K562 (cell line): ENCODE measurements around the gene AGPAT3. TPM values are rescaled to one million over a fixed set of nuclear protein-coding genes. Genes with fewer than 3 reads are reported as not detected.

Experiments
- ATF1 ChIP-seq, 2 experiments: fragments of 450-650 bp in 1 of 2; IDR thresholded peaks; 2 replicates each; pipeline ENCODE4 v1.6.1; 2016; ENCODE audit warnings: missing compliant biosample characterization in 1 of 2, missing genetic modification characterization in 1 of 2
- CTBP1 ChIP-seq: fragments of 450-650 bp; IDR thresholded peaks from 2 replicates; pipeline ENCODE4 v1.6.1; 2016; ENCODE audit warnings: borderline replicate concordance
- DPF2 ChIP-seq: fragments of 450-650 bp; IDR thresholded peaks from 2 replicates; pipeline ENCODE4 v1.6.1; 2016
- ELK1 ChIP-seq: sonication (generic); formaldehyde crosslinking; IDR thresholded peaks from 2 replicates; pipeline ENCODE4 v1.8.1; 2022; ENCODE audit warnings: missing genetic modification reagents
- LEF1 ChIP-seq: fragments of 450-650 bp; IDR thresholded peaks from 2 replicates; pipeline ENCODE4 v1.6.1; 2016; ENCODE audit warnings: mild to moderate bottlenecking
- MNT ChIP-seq, 2 experiments: fragments of 450-650 bp; conservative IDR thresholded peaks; 2 replicates each; pipeline ENCODE4 v1.6.1; 2017; ENCODE audit warnings: mild to moderate bottlenecking in 2 of 2, moderate library complexity in 2 of 2
- MTF1 ChIP-seq: fragments of 250-450 bp; sonication (Bioruptor Pico); IDR thresholded peaks from 2 replicates; pipeline ENCODE4 v1.9.0; 2021; ENCODE audit warnings: moderate library complexity, mild to moderate bottlenecking, inconsistent platforms, borderline replicate concordance
- MYBL2 ChIP-seq, 2 experiments: fragments of 450-650 bp in 1 of 2; sonication (generic) in 1 of 2; formaldehyde crosslinking in 1 of 2; IDR thresholded peaks; 2 replicates each; pipeline versions ENCODE4 v1.6.1 to v1.8.1; 2017 to 2022; ENCODE audit warnings: borderline replicate concordance in 1 of 2, inconsistent platforms in 1 of 2, low read depth in 1 of 2, mild to moderate bottlenecking in 1 of 2, missing genetic modification reagents in 1 of 2, moderate library complexity in 1 of 2
- NRF1 ChIP-seq, 2 experiments: fragments of 450-650 bp; IDR thresholded peaks in 1 of 2; conservative IDR thresholded peaks in 1 of 2; 2 replicates each; pipeline ENCODE4 v1.6.1; 2014; ENCODE audit warnings: mild to moderate bottlenecking in 2 of 2
- SAP30 ChIP-seq: fragments of 200-600 bp; sonication (generic); IDR thresholded peaks from 2 replicates; pipeline ENCODE4 v1.6.1; 2012; ENCODE audit warnings: borderline replicate concordance, low read depth, mild to moderate bottlenecking, moderate library complexity, low read length, control low read depth, inconsistent platforms; ENCODE audit not compliant: insufficient read depth, poor library complexity, severe bottlenecking
- SMARCE1 ChIP-seq: fragments of 450-650 bp; IDR thresholded peaks from 2 replicates; pipeline ENCODE4 v1.7.1; 2016; ENCODE audit warnings: mild to moderate bottlenecking
- SP1 ChIP-seq: sonication (generic); formaldehyde crosslinking; IDR thresholded peaks from 2 replicates; pipeline ENCODE4 v1.8.1; 2022; ENCODE audit warnings: mild to moderate bottlenecking, missing genetic modification reagents
- TEAD1 ChIP-seq, 2 experiments: fragments of 450-650 bp in 1 of 2; sonication (generic) in 1 of 2; formaldehyde crosslinking; IDR thresholded peaks; 2 replicates each; pipeline versions ENCODE4 v1.4.0 to v1.8.0; 2020 to 2022; ENCODE audit warnings: mild to moderate bottlenecking in 2 of 2, missing genetic modification reagents in 1 of 2
- THAP7 ChIP-seq: fragments of 250-450 bp; sonication (Bioruptor Pico); IDR thresholded peaks from 2 replicates; pipeline ENCODE4 v1.5.0; 2021
- USF2 ChIP-seq: sonication (generic); formaldehyde crosslinking; IDR thresholded peaks from 2 replicates; pipeline ENCODE4 v1.5.0; 2020; ENCODE audit warnings: missing genetic modification reagents
- ZBTB2 ChIP-seq: fragments of 450-650 bp; IDR thresholded peaks from 2 replicates; pipeline ENCODE4 v1.6.1; 2016; ENCODE audit warnings: antibody characterized with exemption
- ZNF124 ChIP-seq: sonication (generic); formaldehyde crosslinking; IDR thresholded peaks from 2 replicates; pipeline ENCODE4 v1.8.1; 2022; ENCODE audit warnings: missing genetic modification reagents
- ZNF140 ChIP-seq: fragments of 250-450 bp; sonication (Bioruptor Pico); IDR thresholded peaks from 2 replicates; pipeline ENCODE4 v1.8.0; 2021; ENCODE audit warnings: moderate library complexity, mild to moderate bottlenecking, inconsistent platforms
- ZNF347 ChIP-seq: fragments of 450-650 bp; formaldehyde crosslinking; IDR thresholded peaks from 2 replicates; pipeline ENCODE4 v1.4.0; 2020; ENCODE audit warnings: low read depth, mild to moderate bottlenecking, moderate library complexity
- ZNF507 ChIP-seq: conservative IDR thresholded peaks from 2 replicates; pipeline ENCODE4 v1.6.1; 2017; ENCODE audit warnings: missing genetic modification characterization, missing compliant biosample characterization
- ZNF589 ChIP-seq: fragments of 200-800 bp; sonication (Bioruptor generic); IDR thresholded peaks from 2 replicates; pipeline ENCODE4 v1.6.1; 2016; ENCODE audit warnings: low read depth, missing genetic modification characterization, missing compliant biosample characterization
- polyA plus RNA-seq, 8 experiments: library from polyadenylated mRNA; depleted of rRNA in 4 of 8; stranded (reverse) in 5 of 8; unstranded in 3 of 8; fragments of >200 nt; fragmentation: Nextera tagmentation in 2 of 8; fragmentation: Illumina TruSeq in 1 of 8; extraction: Ambion mirVana in 2 of 8; extraction: Trizol in 1 of 8; gene quantifications; 2 replicates each; pipeline versions ENCODE4 v1.2.1 to v1.2.3, GENCODE V29; 2011 to 2014; ENCODE audit warnings: inconsistent platforms in 1 of 8, missing spikeins in 1 of 8
- total RNA-seq, 7 experiments: library from RNA; depleted of rRNA in 6 of 7; stranded (reverse); fragments of >200 nt in 6 of 7; fragmentation: Illumina TruSeq in 2 of 7; extraction: Trizol in 2 of 7; gene quantifications; 2 replicates each; pipeline versions ENCODE4 v1.2.1 to v1.2.3, GENCODE V29; 2011 to 2021; ENCODE audit warnings: low replicate concordance in 1 of 7

AGPAT3 gene
- total and polyA plus RNA-seq, 9 of the 15 experiments (the other 6 are each of a cell fraction or from before 2014, with no cell fraction given): 1.5 to 88.4 (median 35.7) TPM

GRCh38 chr21:44017601-44018000 lies 152.6 kb downstream of the AGPAT3 start (continued):
- TF ChIP-seq MNT (conservative IDR thresholded peaks at IDR 0.05) (peak; percentile 26 to 50; a peak in 2 of 4 replicates), ZNF507 (tag) (no peak), ZNF589 (CRISPR knock-in tag) (peak; percentile 61; the same call in 1 of the 2 replicates), ZNF347 (CRISPR knock-in tag) (no peak), MTF1 (no peak), SP1 (CRISPR knock-in tag) (no peak), TEAD1 (CRISPR knock-in tag; IDR thresholded peaks at IDR 0.05) (peak in 1 of 2 experiments; percentile 65; a peak in 1 of 4 replicates), SAP30 (no peak), ELK1 (CRISPR knock-in tag) (no peak), DPF2 (peak; percentile 93), ZBTB2 (0 out of 2 replicates have a peak, but pooled peaks have one; percentile 17), SMARCE1 (peak; percentile 89), CTBP1 (peak; percentile 69), ATF1 (CRISPR knock-in tag; IDR thresholded peaks at IDR 0.05) (no peak), ATF1 (tag; IDR thresholded peaks at IDR 0.05) (peak; percentile 82), MYBL2 (IDR thresholded peaks at IDR 0.05; ENCODE audit: low read depth) (no peak), MYBL2 (CRISPR knock-in tag; IDR thresholded peaks at IDR 0.05; ENCODE audit: borderline replicate concordance) (no peak), NRF1 (conservative IDR thresholded peaks at IDR 0.05 in 1 of 2, IDR thresholded peaks at IDR 0.05 in 1 of 2) (no peak), ZNF140 (CRISPR knock-in tag) (no peak), USF2 (CRISPR knock-in tag) (no peak), ZNF124 (CRISPR knock-in tag) (no peak), LEF1 (peak; percentile 71), THAP7 (no peak)
